ENCODE measurements around the gene LRRK2.
A peak's percentile ranks its signal among the peaks of the same experiment; 100 is the strongest.

The LRRK2 gene

DNA sequence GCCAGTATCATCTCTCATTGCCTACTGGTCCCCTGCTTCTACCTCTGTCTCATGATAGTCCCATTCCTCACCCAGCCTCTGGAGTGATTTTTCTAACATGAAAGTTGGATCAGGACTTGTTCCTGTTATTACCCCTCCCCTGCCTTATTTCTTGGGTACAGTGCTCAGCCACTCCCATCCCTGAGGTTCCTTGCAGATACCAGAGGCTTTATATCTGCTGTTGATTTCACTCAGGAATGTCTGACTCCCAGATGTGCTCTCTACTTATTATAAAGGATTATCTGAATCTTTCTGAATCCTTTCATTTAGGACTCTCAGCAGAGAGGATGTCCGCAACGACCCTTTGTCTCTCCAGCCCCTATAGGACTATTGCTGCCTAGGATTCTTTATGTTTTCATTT lies 111.2 kb downstream of the LRRK2 start:
- TF ChIP-seq, protein P1, sequence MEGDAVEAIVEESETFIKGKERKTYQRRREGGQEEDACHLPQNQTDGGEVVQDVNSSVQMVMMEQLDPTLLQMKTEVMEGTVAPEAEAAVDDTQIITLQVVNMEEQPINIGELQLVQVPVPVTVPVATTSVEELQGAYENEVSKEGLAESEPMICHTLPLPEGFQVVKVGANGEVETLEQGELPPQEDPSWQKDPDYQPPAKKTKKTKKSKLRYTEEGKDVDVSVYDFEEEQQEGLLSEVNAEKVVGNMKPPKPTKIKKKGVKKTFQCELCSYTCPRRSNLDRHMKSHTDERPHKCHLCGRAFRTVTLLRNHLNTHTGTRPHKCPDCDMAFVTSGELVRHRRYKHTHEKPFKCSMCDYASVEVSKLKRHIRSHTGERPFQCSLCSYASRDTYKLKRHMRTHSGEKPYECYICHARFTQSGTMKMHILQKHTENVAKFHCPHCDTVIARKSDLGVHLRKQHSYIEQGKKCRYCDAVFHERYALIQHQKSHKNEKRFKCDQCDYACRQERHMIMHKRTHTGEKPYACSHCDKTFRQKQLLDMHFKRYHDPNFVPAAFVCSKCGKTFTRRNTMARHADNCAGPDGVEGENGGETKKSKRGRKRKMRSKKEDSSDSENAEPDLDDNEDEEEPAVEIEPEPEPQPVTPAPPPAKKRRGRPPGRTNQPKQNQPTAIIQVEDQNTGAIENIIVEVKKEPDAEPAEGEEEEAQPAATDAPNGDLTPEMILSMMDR (IDR thresholded peaks at IDR 0.05; ENCODE audit: low read depth, low read length, missing control alignments): no peak
- DNase-seq (ENCODE audit: low read depth): no peak
- in situ Hi-C loops (cut with HindIII; ENCODE audit: low sequenced_read_pairs): no loop called here
- H3K4me3 ChIP-seq (ENCODE audit: low read depth, low read length): no peak overlapping the region

DNA sequence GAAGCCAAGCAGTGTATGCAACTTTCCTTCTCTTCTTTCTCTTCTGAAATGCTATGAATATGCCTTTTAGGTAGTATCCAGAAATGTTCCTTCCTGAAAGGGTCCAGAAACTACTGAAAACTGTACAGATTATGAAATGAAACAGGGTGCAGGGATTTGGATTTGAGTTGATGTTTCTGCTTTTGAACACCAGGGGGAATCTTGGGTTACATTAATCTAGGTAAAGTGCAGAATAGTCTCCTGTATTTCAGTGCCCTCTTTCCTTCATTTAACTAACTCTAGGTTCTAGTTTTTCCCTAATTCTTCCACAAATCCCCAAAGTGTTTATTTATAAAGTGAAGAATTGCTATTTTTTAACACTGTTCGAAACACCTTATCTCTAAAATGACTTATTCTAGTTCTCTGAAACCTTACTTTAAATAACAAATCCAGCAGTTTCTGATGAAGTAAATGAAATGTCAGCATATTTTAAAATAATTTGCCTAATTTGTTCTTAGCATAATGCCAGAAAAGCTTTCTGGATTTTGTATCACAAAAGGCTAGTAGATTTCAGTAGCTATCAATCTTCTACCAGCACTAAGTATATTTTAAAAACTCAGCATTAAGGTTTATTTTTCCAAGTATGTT lies 111.9 kb downstream of the LRRK2 start:
- TF ChIP-seq, protein P1 (IDR thresholded peaks at IDR 0.05; ENCODE audit: low read depth, low read length, missing control alignments): peak; percentile 54
- DNase-seq (ENCODE audit: low read depth): no peak
- no peak overlapping the region for H3K4me3 ChIP-seq (ENCODE audit: low read depth, low read length)
- in situ Hi-C loops (cut with HindIII; ENCODE audit: low sequenced_read_pairs): no loop called here

DNA sequence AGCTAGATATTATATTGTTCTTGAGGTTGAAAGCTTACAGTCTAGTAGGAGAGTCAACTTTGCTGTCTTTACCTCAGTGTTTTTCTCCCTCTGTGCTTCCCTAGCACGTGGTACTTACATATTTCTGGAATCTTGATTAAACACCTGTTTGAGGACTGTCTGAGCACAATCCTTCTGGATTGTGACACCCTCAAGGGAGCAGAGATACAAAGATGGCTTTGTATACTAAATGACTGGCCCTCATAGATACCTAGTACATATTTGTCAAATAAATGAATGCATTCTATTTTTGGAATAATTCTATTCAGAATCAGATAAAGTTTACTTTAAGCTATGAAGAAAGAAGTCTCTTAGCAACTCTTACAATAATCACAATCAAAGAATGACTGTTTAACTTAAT lies 113.3 kb downstream of the LRRK2 start:
- H3K4me3 ChIP-seq (ENCODE audit: low read depth, low read length): no peak overlapping the region
- no peak for DNase-seq (ENCODE audit: low read depth)
- TF ChIP-seq, protein P1 (IDR thresholded peaks at IDR 0.05; ENCODE audit: low read depth, low read length, missing control alignments): no peak
- in situ Hi-C loops (cut with HindIII; ENCODE audit: low sequenced_read_pairs): no loop called here

DNA sequence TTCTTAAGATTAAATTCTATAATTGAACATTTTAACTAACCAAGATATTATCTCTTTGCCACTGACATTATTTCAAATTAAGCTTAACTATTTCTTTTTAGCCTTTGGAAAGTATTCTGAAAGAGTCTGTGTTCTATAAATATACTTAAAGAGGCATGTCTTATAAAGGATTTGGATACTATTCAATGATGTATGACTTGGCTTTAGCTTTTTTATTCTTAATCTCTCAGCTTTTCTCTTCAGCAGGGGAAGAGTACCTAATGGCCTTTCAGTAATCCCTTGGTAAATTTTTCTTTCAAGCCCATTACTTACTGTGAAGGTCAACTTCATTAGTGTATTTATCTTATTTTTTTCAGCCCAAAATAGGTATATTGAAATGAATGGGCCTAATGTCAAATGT lies 113.8 kb downstream of the LRRK2 start:
- TF ChIP-seq, protein P1 (IDR thresholded peaks at IDR 0.05; ENCODE audit: low read depth, low read length, missing control alignments): no peak
- no peak for DNase-seq (ENCODE audit: low read depth)
- in situ Hi-C loops (cut with HindIII; ENCODE audit: low sequenced_read_pairs): no loop called here
- H3K4me3 ChIP-seq (ENCODE audit: low read depth, low read length): no peak overlapping the region

DNA sequence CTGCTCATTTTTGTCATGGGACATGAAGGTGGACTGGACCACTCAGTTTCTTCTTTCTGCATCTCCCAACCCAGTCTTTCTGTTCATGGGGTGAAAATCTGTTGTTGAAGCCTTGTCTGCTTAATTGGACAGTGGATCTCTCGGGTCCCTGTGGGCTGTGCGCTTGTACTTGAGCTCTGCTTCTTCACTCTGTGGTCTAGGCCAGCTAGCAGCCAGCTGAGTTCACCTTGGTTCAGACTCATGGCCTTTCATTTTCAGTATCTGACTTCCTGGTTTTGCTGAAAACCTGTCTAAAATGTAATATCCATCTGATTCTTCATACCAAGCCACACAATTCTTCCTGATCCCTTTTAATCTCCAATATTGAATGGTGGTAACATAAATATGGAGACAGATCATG lies 117.2 kb downstream of the LRRK2 start:
- H3K4me3 ChIP-seq (ENCODE audit: low read depth, low read length): no peak overlapping the region
- in situ Hi-C loops (cut with HindIII; ENCODE audit: low sequenced_read_pairs): no loop called here
- TF ChIP-seq, protein P1 (IDR thresholded peaks at IDR 0.05; ENCODE audit: low read depth, low read length, missing control alignments): no peak
- DNase-seq (ENCODE audit: low read depth): no peak

DNA sequence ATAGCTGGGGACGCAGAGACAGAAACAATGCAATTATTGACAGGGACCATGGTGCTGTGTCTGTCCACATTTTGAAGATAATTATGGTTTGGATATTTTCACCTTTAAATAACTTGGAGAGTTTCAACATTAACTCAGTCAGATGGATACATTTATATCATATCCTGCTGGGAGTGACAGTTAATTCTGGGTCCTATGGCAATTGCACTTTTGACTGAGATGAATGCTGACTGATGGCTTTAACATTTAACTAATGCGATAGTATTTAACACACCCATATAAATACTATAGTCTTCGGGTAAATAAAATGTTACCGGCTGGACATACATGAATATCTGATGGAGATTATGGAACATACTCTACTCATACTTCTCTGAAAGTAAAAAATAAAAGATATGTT lies 118.3 kb downstream of the LRRK2 start:
- H3K4me3 ChIP-seq (ENCODE audit: low read depth, low read length): no peak overlapping the region
- TF ChIP-seq, protein P1 (IDR thresholded peaks at IDR 0.05; ENCODE audit: low read depth, low read length, missing control alignments): no peak
- in situ Hi-C loops (cut with HindIII; ENCODE audit: low sequenced_read_pairs): no loop called here
- DNase-seq (ENCODE audit: low read depth): no peak
